CD8-positive, alpha-beta memory T cell (primary cell): ENCODE results near the gene NBL1. TPM values are rescaled to one million over a fixed set of nuclear protein-coding genes. Genes with fewer than 3 reads are reported as not detected.

ENCODE experiments used
- CTCF ChIA-PET: fragments of 350-600 bp; sonication (Branson Sonifier 250); formaldehyde crosslinking; loops from one replicate; lab custom pipeline; 2021; ENCODE audit warnings: antibody characterized with exemption; lab: Charles Lee
- POLR2A ChIA-PET: fragments of 350-600 bp; sonication (Branson Sonifier 250); formaldehyde crosslinking; loops from one replicate; lab custom pipeline; 2021; ENCODE audit warnings: antibody characterized with exemption; lab: Charles Lee
- DNase-seq, 5 donors: peaks; one replicate each; pipeline versions ENCODE4 v3.0.0 to v3.0.0-alpha.2; 2020 to 2022; ENCODE audit warnings: mixed read lengths in 1 of 5
- H3K27ac ChIP-seq: one replicate; pipeline ENCODE4 v1.7.0; 2013; ENCODE audit warnings: low read depth, mild to moderate bottlenecking, low read length, moderate library complexity
- H3K27me3 ChIP-seq: 2 replicates; pipeline ENCODE4 v1.7.0; 2013; ENCODE audit warnings: low read length, mild to moderate bottlenecking; ENCODE audit not compliant: insufficient read depth, poor library complexity, severe bottlenecking
- H3K36me3 ChIP-seq: 2 replicates; pipeline ENCODE4 v1.7.0; 2013; ENCODE audit warnings: mild to moderate bottlenecking, low read length, moderate library complexity; ENCODE audit not compliant: insufficient read depth
- H3K4me1 ChIP-seq: 2 replicates; pipeline ENCODE4 v1.7.0; 2013; ENCODE audit warnings: mild to moderate bottlenecking, low read length, moderate library complexity; ENCODE audit not compliant: insufficient read depth
- H3K4me3 ChIP-seq: 2 replicates; pipeline ENCODE4 v1.7.0; 2013; ENCODE audit warnings: mild to moderate bottlenecking, low read length
- H3K9me3 ChIP-seq: 2 replicates; pipeline ENCODE4 v1.7.0; 2013; ENCODE audit warnings: mild to moderate bottlenecking, low read length
- H3K27ac Mint-ChIP-seq, 8 donors: one replicate each; pipeline ENCODE4 v1.8.0; 2020 to 2021; ENCODE audit warnings: mixed read lengths in 8 of 8, mild to moderate bottlenecking in 6 of 8, inconsistent platforms in 3 of 8, moderate library complexity in 3 of 8
- H3K27me3 Mint-ChIP-seq, 2 donors: one replicate each; pipeline ENCODE4 v1.8.0; 2020 to 2021; ENCODE audit warnings: mixed read lengths in 2 of 2, mild to moderate bottlenecking in 1 of 2, moderate library complexity in 1 of 2
- H3K36me3 Mint-ChIP-seq, 3 donors: one replicate each; pipeline ENCODE4 v1.8.0; 2020 to 2021; ENCODE audit warnings: mixed read lengths in 3 of 3, inconsistent platforms in 1 of 3, mild to moderate bottlenecking in 1 of 3
- H3K4me1 Mint-ChIP-seq, 3 donors: one replicate each; pipeline ENCODE4 v1.8.0; 2020 to 2021; ENCODE audit warnings: mixed read lengths in 3 of 3, inconsistent platforms in 1 of 3, mild to moderate bottlenecking in 1 of 3
- H3K4me3 Mint-ChIP-seq, 7 donors: one replicate each; pipeline ENCODE4 v1.8.0; 2020 to 2021; ENCODE audit warnings: mixed read lengths in 7 of 7, mild to moderate bottlenecking in 6 of 7, moderate library complexity in 4 of 7, inconsistent platforms in 2 of 7
- H3K9me3 Mint-ChIP-seq, 5 donors: one replicate each; pipeline ENCODE4 v1.8.0; 2020 to 2022; ENCODE audit warnings: mixed read lengths in 5 of 5, mild to moderate bottlenecking in 3 of 5, moderate library complexity in 2 of 5, inconsistent platforms in 1 of 5
- polyA plus RNA-seq: library from polyadenylated mRNA; unstranded; fragments of 300-500 nt; fragmentation: Illumina TruSeq; gene quantifications from one replicate; pipeline ENCODE4 v1.2.3, GENCODE V29; 2021
- total RNA-seq, 2 experiments: library from RNA; stranded (reverse); gene quantifications; one replicate each; pipeline ENCODE4 v1.2.3, GENCODE V29; 2021

NBL1 gene
- total and polyA plus RNA-seq, 3 experiments from 2014 or later = 8.1 to 36.3 (median 35.6) TPM

DNA sequence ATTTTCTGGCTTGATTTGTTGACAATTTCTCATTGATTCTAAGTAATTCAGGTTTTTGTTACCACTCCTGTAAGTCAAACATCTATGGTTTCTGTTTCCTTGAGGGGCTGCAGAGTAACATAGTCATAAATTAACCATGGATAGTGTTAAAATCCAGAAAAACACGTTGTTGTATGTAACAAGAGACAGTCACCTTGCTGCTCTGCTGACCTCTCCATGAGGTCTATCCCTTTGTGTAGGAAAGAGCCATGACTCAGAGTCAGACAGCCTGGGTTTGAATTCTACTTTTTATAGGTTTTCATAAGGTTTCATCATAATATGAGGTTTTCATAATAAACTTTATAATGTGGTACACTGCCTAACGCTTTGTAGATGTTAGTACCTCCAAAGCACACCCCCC, 27.6 kb upstream of the NBL1 start:
- Histone ChIP-seq H3K4me1 (no peaks in the 10 kb centered on the region), H3K27me3 (no peaks in the 10 kb centered on the region), H3K36me3 (no peaks in the 10 kb centered on the region), H3K9me3 (no peaks in the 10 kb centered on the region), H3K27ac (no peak overlapping the region), H3K4me3 (no peak overlapping the region)
- Mint-ChIP-seq H3K4me3 (no peak overlapping the region), H3K27me3 (no peaks in the 10 kb centered on the region), H3K9me3 (no peaks in the 10 kb centered on the region), H3K4me1 (peaks cover 14 to 36% (median 27%) of the 10 kb centered on the region in 3 donors), H3K36me3 (peaks cover 0 to 45% (median 9%) of the 10 kb centered on the region in 3 donors), H3K27ac (peak overlapping the region in 1 of 8 donors; percentile 69)
- ChIA-PET CTCF (interaction anchor here (1.4 kb wide), 1 partner anchor 37 kb away, joined by 4 read pairs; no protein-coding TSS in a partner anchor), POLR2A (no interaction called here)
- no peak for DNase-seq

DNA sequence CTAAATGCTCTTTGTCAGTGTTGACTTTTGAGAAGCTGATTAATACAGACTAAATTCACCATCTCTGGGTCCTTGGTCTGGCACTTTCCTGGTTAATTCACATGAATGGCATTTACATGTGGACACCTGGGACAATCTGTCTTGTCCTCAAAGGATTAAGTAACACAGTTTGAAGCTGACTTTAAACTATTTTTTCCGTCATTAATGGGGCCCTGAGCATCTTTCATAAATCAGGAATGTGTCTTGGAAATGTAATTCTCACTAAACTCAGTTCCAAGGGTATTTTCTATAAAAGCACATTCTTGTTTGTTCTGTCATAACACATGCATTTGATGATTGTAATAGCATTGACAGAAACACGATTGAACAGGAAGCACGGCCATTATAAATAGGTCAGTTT, 26.7 kb upstream of the NBL1 start:
- Histone ChIP-seq H3K36me3 (no peaks in the 10 kb centered on the region), H3K4me3 (no peak overlapping the region), H3K4me1 (no peaks in the 10 kb centered on the region), H3K27ac (no peak overlapping the region), H3K9me3 (no peaks in the 10 kb centered on the region), H3K27me3 (no peaks in the 10 kb centered on the region)
- H3K36me3 Mint-ChIP-seq = peaks cover 0 to 48% (median 9%) of the 10 kb centered on the region in 3 donors
- H3K27me3 Mint-ChIP-seq = no peaks in the 10 kb centered on the region
- H3K4me3 Mint-ChIP-seq = no peak overlapping the region
- DNase-seq = no peak
- no peaks in the 10 kb centered on the region for H3K9me3 Mint-ChIP-seq
- H3K4me1 Mint-ChIP-seq = peaks cover 14 to 43% (median 27%) of the 10 kb centered on the region in 3 donors
- CTCF ChIA-PET = interaction anchor here (0.9 to 1.4 kb wide), 4 partner anchors 12 to 43 kb away, joined by 3 to 4 read pairs (median 4); no protein-coding TSS in a partner anchor
- POLR2A ChIA-PET = interaction anchor here (0.5 kb wide), 1 partner anchor 21 kb away, joined by 4 read pairs; a partner anchor contains a TSS
- no peak overlapping the region for H3K27ac Mint-ChIP-seq

DNA sequence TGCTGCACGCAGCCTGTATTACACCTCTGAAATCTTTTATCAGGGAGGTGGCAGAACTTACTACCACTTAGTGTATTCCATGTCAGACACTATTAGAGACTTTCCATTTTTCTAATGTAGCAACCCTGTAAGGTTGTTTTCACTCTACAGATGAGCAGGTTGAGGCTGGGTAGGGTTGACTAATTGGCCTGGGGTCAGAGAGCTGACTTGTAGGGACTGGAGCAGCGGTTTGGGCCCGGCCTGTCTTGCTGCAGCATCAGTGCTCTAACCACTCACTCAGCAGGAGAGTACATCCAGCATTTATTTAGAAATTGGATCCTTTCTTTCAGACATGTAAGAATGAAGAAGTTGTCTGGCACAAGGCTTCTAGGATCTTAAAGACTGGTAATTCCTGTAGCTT, 25.7 kb upstream of the NBL1 start:
- Histone ChIP-seq H3K27me3 (no peaks in the 10 kb centered on the region), H3K4me1 (no peaks in the 10 kb centered on the region), H3K4me3 (no peak overlapping the region), H3K36me3 (peaks cover under 1% of the 10 kb centered on the region), H3K27ac (no peak overlapping the region), H3K9me3 (no peaks in the 10 kb centered on the region)
- DNase-seq = no peak
- Mint-ChIP-seq H3K4me3 (no peak overlapping the region), H3K9me3 (no peaks in the 10 kb centered on the region), H3K27me3 (no peaks in the 10 kb centered on the region), H3K27ac (no peak overlapping the region), H3K4me1 (peaks cover 8 to 34% (median 19%) of the 10 kb centered on the region in 3 donors), H3K36me3 (peaks cover 0 to 51% (median 11%) of the 10 kb centered on the region in 3 donors)
- ChIA-PET CTCF (interaction anchor here (1.2 to 1.4 kb wide), 2 partner anchors 13 to 42 kb away, joined by 3 to 4 read pairs; no protein-coding TSS in a partner anchor), POLR2A (no interaction called here)

DNA sequence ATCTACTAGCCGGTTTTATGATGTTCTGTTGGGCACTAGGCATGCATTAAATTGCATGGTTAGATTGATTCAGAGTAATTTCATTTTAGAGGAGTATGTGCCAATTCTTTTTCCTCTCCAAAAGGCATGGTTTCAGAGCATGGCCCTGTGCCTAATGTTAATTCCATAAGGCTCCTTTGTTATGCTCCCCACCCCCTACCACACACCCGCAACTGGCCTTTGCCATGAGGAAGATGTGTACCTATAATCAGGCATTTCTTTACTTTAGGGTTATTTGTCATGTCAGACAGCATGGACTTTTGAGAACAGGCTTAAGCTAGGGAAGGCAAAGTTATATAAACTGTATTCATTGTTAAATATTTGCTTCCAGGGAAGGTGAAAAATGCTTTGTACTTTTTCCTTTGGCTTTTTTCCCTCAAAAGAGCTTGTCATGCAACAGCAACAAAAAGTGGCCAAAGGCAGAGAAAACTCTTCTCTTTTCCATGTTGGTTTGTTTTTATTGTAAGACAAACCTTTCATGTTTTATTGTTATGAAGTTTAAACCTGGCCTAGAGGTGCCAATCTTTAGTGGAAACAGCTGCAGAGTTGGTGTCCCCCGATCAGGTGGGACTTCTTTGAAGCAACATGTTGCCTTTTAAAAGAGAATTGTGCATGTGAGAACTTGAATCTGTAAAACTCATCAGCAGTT, 24.3 kb upstream of the NBL1 start:
- Mint-ChIP-seq H3K27ac (peak overlapping the region in 2 of 8 donors; percentile 11 to 12), H3K4me1 (peaks cover 8 to 29% (median 13%) of the 10 kb centered on the region in 3 donors), H3K9me3 (no peaks in the 10 kb centered on the region), H3K4me3 (no peak overlapping the region), H3K27me3 (no peaks in the 10 kb centered on the region), H3K36me3 (peaks cover 0 to 53% (median 12%) of the 10 kb centered on the region in 3 donors)
- DNase-seq = no peak
- H3K4me3 ChIP-seq = no peak overlapping the region
- no peak overlapping the region for H3K27ac ChIP-seq
- peaks cover 12% of the 10 kb centered on the region for H3K36me3 ChIP-seq
- no peaks in the 10 kb centered on the region for H3K27me3 ChIP-seq
- POLR2A ChIA-PET = no interaction called here
- H3K9me3 ChIP-seq = no peaks in the 10 kb centered on the region
- CTCF ChIA-PET = no interaction called here
- H3K4me1 ChIP-seq = no peaks in the 10 kb centered on the region

DNA sequence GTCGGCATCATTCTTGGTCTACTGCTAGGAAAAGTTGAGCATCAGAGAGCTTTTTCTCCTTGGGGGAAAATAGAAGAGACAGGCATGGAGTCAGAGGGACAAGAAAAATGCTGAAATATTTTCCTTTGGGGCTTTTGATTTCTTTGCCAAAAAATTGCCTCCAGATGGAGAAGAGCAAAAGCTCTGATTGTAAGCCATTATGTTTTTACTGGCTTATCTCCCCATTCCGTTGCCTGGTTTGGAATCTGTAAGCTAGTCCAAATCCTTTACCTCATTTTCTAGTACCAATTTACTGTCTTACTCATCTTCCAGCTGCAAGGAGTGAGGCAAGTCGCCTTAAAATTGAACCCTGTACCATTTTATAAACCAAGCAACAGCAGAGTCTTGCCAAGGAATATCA, 23.3 kb upstream of the NBL1 start:
- H3K9me3 ChIP-seq = no peaks in the 10 kb centered on the region
- H3K27me3 ChIP-seq = no peaks in the 10 kb centered on the region
- ChIA-PET CTCF (interaction anchor here (0.6 kb wide), 1 partner anchor 16 kb away, joined by 3 read pairs; no protein-coding TSS in a partner anchor), POLR2A (no interaction called here)
- H3K36me3 ChIP-seq = peaks cover 21% of the 10 kb centered on the region
- no peak overlapping the region for H3K4me3 ChIP-seq
- Mint-ChIP-seq H3K9me3 (no peaks in the 10 kb centered on the region), H3K4me3 (no peak overlapping the region), H3K27ac (peak overlapping the region in 1 of 8 donors; percentile 66), H3K4me1 (peaks cover 5 to 22% (median 9%) of the 10 kb centered on the region in 3 donors), H3K36me3 (peaks cover 0 to 55% (median 6%) of the 10 kb centered on the region in 3 donors), H3K27me3 (no peaks in the 10 kb centered on the region)
- H3K27ac ChIP-seq = no peak overlapping the region
- no peaks in the 10 kb centered on the region for H3K4me1 ChIP-seq
- no peak for DNase-seq

DNA sequence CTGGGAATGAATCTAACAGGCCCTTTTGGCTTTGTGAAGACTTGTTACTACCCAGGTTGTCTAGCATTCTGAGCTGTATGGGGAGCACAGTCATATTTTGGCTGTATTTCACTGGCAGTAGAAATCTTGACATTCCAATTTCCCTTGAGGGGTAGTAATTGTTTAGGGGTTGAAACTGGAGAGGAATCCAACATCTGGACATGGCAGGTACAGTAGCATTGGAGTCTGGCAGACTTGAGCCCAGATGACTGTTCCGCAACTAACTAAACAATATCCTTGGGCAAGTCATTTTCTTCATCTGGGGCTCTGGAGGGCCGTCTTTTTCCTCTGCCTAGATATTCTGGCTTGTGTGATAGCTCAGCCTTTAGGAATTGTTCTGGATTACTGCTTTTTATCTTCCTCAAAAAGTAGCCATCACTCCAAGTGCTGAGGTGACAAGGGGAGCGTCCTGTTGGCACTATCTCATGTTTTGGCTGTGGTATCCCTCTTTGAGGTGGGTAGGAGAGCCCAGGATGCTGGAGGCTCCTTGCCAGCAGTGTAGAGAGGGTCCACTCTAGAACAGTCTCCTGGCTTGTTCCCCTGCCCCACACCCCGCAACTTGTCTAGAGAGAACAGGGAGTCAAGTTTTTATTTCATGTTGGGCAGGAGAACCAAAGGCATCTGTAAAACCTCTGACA, 22.7 kb upstream of the NBL1 start:
- Histone ChIP-seq H3K27ac (no peak overlapping the region), H3K4me1 (no peaks in the 10 kb centered on the region), H3K4me3 (no peak overlapping the region), H3K9me3 (no peaks in the 10 kb centered on the region), H3K27me3 (no peaks in the 10 kb centered on the region), H3K36me3 (peaks cover 23% of the 10 kb centered on the region)
- ChIA-PET CTCF (interaction anchor here (0.6 kb wide), 1 partner anchor 16 kb away, joined by 3 read pairs; no protein-coding TSS in a partner anchor), POLR2A (no interaction called here)
- peaks cover 0 to 57% (median 12%) of the 10 kb centered on the region in 3 donors for H3K36me3 Mint-ChIP-seq
- DNase-seq = no peak
- H3K27ac Mint-ChIP-seq = peak overlapping the region in 1 of 8 donors; percentile 56
- no peaks in the 10 kb centered on the region for H3K9me3 Mint-ChIP-seq
- H3K4me3 Mint-ChIP-seq = no peak overlapping the region
- peaks cover 5 to 22% (median 9%) of the 10 kb centered on the region in 3 donors for H3K4me1 Mint-ChIP-seq
- no peaks in the 10 kb centered on the region for H3K27me3 Mint-ChIP-seq

DNA sequence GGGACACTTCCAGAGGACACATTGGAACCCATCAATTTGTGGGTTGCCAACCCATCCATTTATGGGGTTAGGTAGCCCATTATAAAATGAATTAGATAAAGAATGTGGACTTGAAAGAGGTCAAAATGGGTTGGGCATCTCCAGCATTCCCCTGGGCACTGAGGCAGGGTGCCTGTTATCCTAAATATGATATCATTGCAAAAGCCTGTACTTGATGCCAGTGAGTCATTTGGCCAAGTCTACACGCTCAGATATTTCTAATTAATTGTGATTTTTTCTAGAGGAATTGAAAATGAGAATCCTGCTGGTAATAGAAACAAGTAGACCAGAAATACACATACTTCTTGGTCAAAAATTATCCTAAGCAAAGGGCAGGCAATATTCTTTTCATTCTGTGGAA, 21.9 kb upstream of the NBL1 start:
- H3K4me1 ChIP-seq = no peaks in the 10 kb centered on the region
- H3K27ac Mint-ChIP-seq = no peak overlapping the region
- no peak for DNase-seq
- POLR2A ChIA-PET = no interaction called here
- no peak overlapping the region for H3K4me3 Mint-ChIP-seq
- no peaks in the 10 kb centered on the region for H3K9me3 ChIP-seq
- no peaks in the 10 kb centered on the region for H3K27me3 Mint-ChIP-seq
- H3K36me3 Mint-ChIP-seq = peaks cover 0 to 57% (median 19%) of the 10 kb centered on the region in 3 donors
- no peaks in the 10 kb centered on the region for H3K9me3 Mint-ChIP-seq
- H3K27ac ChIP-seq = no peak overlapping the region
- H3K4me3 ChIP-seq = no peak overlapping the region
- H3K4me1 Mint-ChIP-seq = peaks cover 2 to 22% (median 9%) of the 10 kb centered on the region in 3 donors
- peaks cover 31% of the 10 kb centered on the region for H3K36me3 ChIP-seq
- CTCF ChIA-PET = no interaction called here
- H3K27me3 ChIP-seq = no peaks in the 10 kb centered on the region

DNA sequence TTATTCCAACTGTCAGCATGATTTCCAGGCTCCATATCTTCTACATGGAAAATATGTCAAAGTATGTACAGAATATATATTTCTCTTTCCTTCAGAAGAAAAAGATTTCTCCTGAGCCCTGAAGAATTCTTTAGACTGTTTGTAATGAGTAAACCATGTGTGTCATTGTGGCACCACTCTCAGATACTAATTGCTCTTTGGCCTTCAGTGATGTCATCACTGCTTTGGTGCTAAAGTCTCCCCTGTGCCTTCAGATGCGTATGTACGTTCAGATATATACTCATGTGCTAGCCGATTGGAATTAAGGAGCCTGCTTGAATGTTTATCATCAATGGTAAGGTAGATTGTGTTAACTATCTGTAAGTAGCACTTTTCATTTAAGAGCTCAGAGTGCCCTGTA, 20.6 kb upstream of the NBL1 start:
- Mint-ChIP-seq H3K27ac (no peak overlapping the region), H3K9me3 (no peaks in the 10 kb centered on the region), H3K36me3 (peaks cover 0 to 58% (median 20%) of the 10 kb centered on the region in 3 donors), H3K4me1 (peaks cover 2 to 22% (median 9%) of the 10 kb centered on the region in 3 donors), H3K27me3 (no peaks in the 10 kb centered on the region), H3K4me3 (no peak overlapping the region)
- H3K27ac ChIP-seq = no peak overlapping the region
- H3K9me3 ChIP-seq = no peaks in the 10 kb centered on the region
- ChIA-PET CTCF (no interaction called here), POLR2A (interaction anchor here (0.5 kb wide), 1 partner anchor 12 kb away, joined by 6 read pairs; no protein-coding TSS in a partner anchor)
- no peak overlapping the region for H3K4me3 ChIP-seq
- H3K4me1 ChIP-seq = no peaks in the 10 kb centered on the region
- H3K36me3 ChIP-seq = peaks cover 38% of the 10 kb centered on the region
- no peaks in the 10 kb centered on the region for H3K27me3 ChIP-seq
- DNase-seq = no peak
